Vagina (tissue), 2 donors: ENCODE measurements around the gene NTM.

ENCODE experiments used
- POLR2A ChIP-seq, 2 donors: fragments of 450-650 bp; IDR thresholded peaks; one replicate each; pipeline ENCODE4 v1.6.1; 2017; ENCODE audit warnings: antibody characterized with exemption in 2 of 2, mild to moderate bottlenecking in 2 of 2, moderate library complexity in 2 of 2
- POLR2AphosphoS5 ChIP-seq, 2 donors: sonication (generic); formaldehyde crosslinking; IDR thresholded peaks; one replicate each; pipeline ENCODE4 v1.9.0; 2017; ENCODE audit warnings: antibody characterized with exemption in 2 of 2, mild to moderate bottlenecking in 2 of 2, low read depth in 1 of 2; ENCODE audit not compliant: insufficient read depth in 1 of 2
- TF ChIP-seq, protein P1 (sequence below), 3 experiments: fragments of 450-650 bp in 2 of 3; fragments of 200-600 bp in 1 of 3; sonication (generic) in 1 of 3; IDR thresholded peaks; one replicate each; pipeline ENCODE4 v1.5.1; 2017 to 2019; ENCODE audit warnings: antibody characterized with exemption in 3 of 3, mild to moderate bottlenecking in 2 of 3, moderate library complexity in 2 of 3

DNA sequence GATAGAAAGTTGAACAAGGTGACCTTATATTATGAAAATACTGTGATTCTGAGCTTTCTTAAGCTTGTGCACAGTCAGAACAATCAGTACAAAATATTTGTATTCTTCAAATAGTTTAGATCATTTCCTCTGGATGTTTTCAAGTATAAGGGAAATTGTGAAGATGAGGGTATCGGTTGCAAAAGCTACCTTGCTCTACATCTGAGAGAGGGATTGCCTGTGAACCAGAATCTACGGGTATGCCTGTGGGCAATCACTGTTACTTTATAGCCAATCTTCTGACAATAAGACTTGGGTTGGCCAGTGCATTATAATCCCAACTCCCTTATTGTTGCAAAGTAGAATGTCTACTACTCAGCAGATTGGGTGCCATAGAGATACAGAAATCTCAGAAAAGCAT lies 90.5 kb downstream of the NTM start:
- TF ChIP-seq, protein P1, sequence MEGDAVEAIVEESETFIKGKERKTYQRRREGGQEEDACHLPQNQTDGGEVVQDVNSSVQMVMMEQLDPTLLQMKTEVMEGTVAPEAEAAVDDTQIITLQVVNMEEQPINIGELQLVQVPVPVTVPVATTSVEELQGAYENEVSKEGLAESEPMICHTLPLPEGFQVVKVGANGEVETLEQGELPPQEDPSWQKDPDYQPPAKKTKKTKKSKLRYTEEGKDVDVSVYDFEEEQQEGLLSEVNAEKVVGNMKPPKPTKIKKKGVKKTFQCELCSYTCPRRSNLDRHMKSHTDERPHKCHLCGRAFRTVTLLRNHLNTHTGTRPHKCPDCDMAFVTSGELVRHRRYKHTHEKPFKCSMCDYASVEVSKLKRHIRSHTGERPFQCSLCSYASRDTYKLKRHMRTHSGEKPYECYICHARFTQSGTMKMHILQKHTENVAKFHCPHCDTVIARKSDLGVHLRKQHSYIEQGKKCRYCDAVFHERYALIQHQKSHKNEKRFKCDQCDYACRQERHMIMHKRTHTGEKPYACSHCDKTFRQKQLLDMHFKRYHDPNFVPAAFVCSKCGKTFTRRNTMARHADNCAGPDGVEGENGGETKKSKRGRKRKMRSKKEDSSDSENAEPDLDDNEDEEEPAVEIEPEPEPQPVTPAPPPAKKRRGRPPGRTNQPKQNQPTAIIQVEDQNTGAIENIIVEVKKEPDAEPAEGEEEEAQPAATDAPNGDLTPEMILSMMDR (IDR thresholded peaks at IDR 0.05): no peak
- TF ChIP-seq POLR2AphosphoS5 (IDR thresholded peaks at IDR 0.05; ENCODE audit: insufficient read depth in 1 of 2, low read depth in 1 of 2): no peak
- no peak for TF ChIP-seq POLR2A (IDR thresholded peaks at IDR 0.05)
